ENCODE results near the gene HEATR5B.

GRCh38 chr2:36941867-36942266, 142.3 kb downstream of the HEATR5B start:
- no peak for TF ChIP-seq POLR2AphosphoS5 (IDR thresholded peaks at IDR 0.05; ENCODE audit: borderline replicate concordance, low read depth, low read length)
- TF ChIP-seq EZH2 (IDR thresholded peaks at IDR 0.05) = no peak
- no peak for TF ChIP-seq FOXP2 (optimal IDR thresholded peaks at IDR 0.05; ENCODE audit: control extremely low read depth, extremely low read length, insufficient read depth)

Measured in SK-N-MC (cell line).